ENCODE measurements around the gene LRFN5. TPM values are rescaled to one million over a fixed set of nuclear protein-coding genes. Genes with fewer than 3 reads are reported as not detected.

LRFN5 gene
- total and polyA plus RNA-seq, 2 experiments from 2014 or later, result 0.54 TPM

DNA sequence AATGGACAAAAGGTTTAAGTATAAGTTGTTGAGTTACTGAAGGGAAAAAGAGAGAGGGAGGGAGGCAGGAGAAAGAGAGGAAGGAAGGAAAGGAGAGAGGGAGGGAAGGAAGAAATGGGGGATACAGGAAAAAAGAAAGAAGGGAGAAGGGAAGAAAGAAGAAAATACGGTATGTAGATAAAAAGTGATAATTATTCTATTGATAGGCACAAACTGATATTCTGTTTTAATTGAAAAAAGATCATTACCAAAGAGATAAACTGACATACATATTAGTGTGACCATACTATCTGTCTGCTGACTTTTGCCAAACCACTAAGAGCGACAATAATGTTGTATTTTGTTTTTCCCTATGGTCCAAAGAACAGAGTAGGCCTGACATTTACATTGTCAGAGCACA, 154.5 kb downstream of the LRFN5 start:
- Histone ChIP-seq H3K4me3 (no peak overlapping the region), H4K20me1 (ENCODE audit: insufficient read depth) (no peaks in the 10 kb centered on the region), H2AFZ (no peak overlapping the region), H3K4me2 (ENCODE audit: unreplicated experiment) (no peak overlapping the region), H3K9me2 (ENCODE audit: insufficient read depth) (no peaks in the 10 kb centered on the region), H3K9me3 (ENCODE audit: low read depth) (no peaks in the 10 kb centered on the region), H3K4me1 (ENCODE audit: insufficient read depth) (no peaks in the 10 kb centered on the region), H3K27me3 (replicated peaks; ENCODE audit: insufficient read depth) (no peaks in the 10 kb centered on the region), H3K27ac (no peak overlapping the region), H3K9ac (no peak overlapping the region), H3F3A (ENCODE audit: insufficient read depth) (no peaks in the 10 kb centered on the region), H3K36me3 (ENCODE audit: low read depth) (no peaks in the 10 kb centered on the region), H3K79me2 (ENCODE audit: insufficient read depth) (no peaks in the 10 kb centered on the region)
- no peak for DNase-seq
- 84 to 89% methylated on average over 2 of the region's 2 CpGs for WGBS, 2 experiments (ENCODE audit: low coverage in 1 of 2, low lambda C conversion rate in 2 of 2, missing lambda C conversion rate in 2 of 2)
- TF ChIP-seq EZH2 (IDR thresholded peaks at IDR 0.05; ENCODE audit: insufficient read depth, poor library complexity, severe bottlenecking), result no peak
- no peak for TF ChIP-seq EZH2phosphoT487 (IDR thresholded peaks at IDR 0.05; ENCODE audit: insufficient read depth, low read depth)
- in situ Hi-C loops (cut with MboI), result no loop called here

DNA sequence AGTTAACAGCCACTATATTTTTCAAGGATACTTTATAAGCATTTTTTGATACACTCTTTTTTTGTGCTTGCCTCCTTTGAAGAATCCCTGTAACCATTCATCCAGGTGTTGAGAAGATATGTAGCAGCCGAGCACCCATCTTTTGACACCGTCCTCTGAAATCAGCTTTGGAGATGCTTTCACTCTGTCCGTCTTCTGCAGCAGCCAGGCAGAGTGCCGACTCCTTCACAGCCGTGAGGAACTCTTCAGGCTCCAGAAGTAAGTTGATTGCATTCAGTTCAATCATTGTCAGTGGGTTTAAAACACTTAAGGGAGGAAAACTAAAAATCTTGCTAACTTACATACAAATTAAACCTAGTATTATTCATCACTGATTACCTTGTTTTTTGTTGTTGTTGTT, 160.1 kb downstream of the LRFN5 start:
- H3K27ac ChIP-seq, result no peak overlapping the region
- no peaks in the 10 kb centered on the region for H3K79me2 ChIP-seq (ENCODE audit: insufficient read depth)
- H3K4me2 ChIP-seq (ENCODE audit: unreplicated experiment), result no peak overlapping the region
- H3F3A ChIP-seq (ENCODE audit: insufficient read depth), result no peaks in the 10 kb centered on the region
- H3K9ac ChIP-seq, result no peak overlapping the region
- in situ Hi-C loops (cut with MboI), result no loop called here
- no peaks in the 10 kb centered on the region for H3K4me1 ChIP-seq (ENCODE audit: insufficient read depth)
- H3K9me3 ChIP-seq (ENCODE audit: low read depth), result no peaks in the 10 kb centered on the region
- H2AFZ ChIP-seq, result no peak overlapping the region
- H3K9me2 ChIP-seq (ENCODE audit: insufficient read depth), result no peaks in the 10 kb centered on the region
- H3K4me3 ChIP-seq, result no peak overlapping the region
- no peaks in the 10 kb centered on the region for H4K20me1 ChIP-seq (ENCODE audit: insufficient read depth)
- H3K36me3 ChIP-seq (ENCODE audit: low read depth), result no peaks in the 10 kb centered on the region
- TF ChIP-seq EZH2 (IDR thresholded peaks at IDR 0.05; ENCODE audit: insufficient read depth, poor library complexity, severe bottlenecking) (no peak), EZH2phosphoT487 (IDR thresholded peaks at IDR 0.05; ENCODE audit: insufficient read depth, low read depth) (no peak)
- 52 to 59% methylated on average over 5 of the region's 5 CpGs for WGBS, 2 experiments (ENCODE audit: low coverage in 1 of 2, low lambda C conversion rate in 2 of 2, missing lambda C conversion rate in 2 of 2)
- DNase-seq, result no peak
- no peaks in the 10 kb centered on the region for H3K27me3 ChIP-seq (replicated peaks; ENCODE audit: insufficient read depth)

DNA sequence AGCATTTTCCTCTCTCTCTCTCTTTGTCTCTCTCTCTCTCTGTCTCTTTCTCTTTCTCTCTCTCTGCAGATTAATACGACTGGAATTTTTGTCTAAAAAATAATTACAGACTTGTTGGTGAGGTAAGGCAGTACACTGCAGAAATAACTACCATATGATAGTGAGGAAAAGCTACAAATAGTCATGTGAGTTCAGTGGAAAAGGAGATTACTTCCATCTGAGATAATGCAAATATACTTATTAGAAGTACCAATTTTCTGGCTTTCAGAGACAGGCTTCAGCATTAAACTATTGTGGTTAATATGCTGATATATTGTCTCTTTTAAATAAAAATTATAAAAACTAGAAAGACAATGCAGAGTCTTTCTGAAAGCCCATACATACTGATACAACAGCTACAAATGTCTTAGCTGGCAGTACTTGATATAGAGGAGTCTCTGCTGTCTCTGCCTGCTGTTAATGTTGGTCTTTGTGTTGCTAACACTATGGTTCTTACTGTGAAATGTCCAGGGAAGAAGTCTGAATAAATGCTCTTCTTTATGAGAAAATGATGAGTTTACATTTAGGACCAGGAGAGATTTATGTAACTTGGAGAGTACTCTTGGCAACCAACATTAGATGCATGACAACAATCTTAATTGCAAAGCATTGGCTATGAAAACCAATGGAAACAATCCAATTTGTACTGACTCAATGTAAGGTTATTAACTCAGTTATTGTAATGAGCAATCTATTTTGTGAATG, 167.0 kb downstream of the LRFN5 start:
- no peaks in the 10 kb centered on the region for H3K79me2 ChIP-seq (ENCODE audit: insufficient read depth)
- no peaks in the 10 kb centered on the region for H3K9me3 ChIP-seq (ENCODE audit: low read depth)
- 0 to 9% methylated on average over 1 of the region's 1 CpG for WGBS, 2 experiments (ENCODE audit: low coverage in 1 of 2, low lambda C conversion rate in 2 of 2, missing lambda C conversion rate in 2 of 2)
- no peaks in the 10 kb centered on the region for H3K27me3 ChIP-seq (replicated peaks; ENCODE audit: insufficient read depth)
- no peaks in the 10 kb centered on the region for H3F3A ChIP-seq (ENCODE audit: insufficient read depth)
- no peaks in the 10 kb centered on the region for H4K20me1 ChIP-seq (ENCODE audit: insufficient read depth)
- no peaks in the 10 kb centered on the region for H3K9me2 ChIP-seq (ENCODE audit: insufficient read depth)
- no peak for DNase-seq
- TF ChIP-seq EZH2phosphoT487 (IDR thresholded peaks at IDR 0.05; ENCODE audit: insufficient read depth, low read depth) (no peak), EZH2 (IDR thresholded peaks at IDR 0.05; ENCODE audit: insufficient read depth, poor library complexity, severe bottlenecking) (no peak)
- H3K9ac ChIP-seq, result no peak overlapping the region
- H3K27ac ChIP-seq, result no peak overlapping the region
- no peak overlapping the region for H2AFZ ChIP-seq
- no peak overlapping the region for H3K4me3 ChIP-seq
- H3K4me1 ChIP-seq (ENCODE audit: insufficient read depth), result no peaks in the 10 kb centered on the region
- no peaks in the 10 kb centered on the region for H3K36me3 ChIP-seq (ENCODE audit: low read depth)
- no peak overlapping the region for H3K4me2 ChIP-seq (ENCODE audit: unreplicated experiment)
- in situ Hi-C loops (cut with MboI), result no loop called here

DNA sequence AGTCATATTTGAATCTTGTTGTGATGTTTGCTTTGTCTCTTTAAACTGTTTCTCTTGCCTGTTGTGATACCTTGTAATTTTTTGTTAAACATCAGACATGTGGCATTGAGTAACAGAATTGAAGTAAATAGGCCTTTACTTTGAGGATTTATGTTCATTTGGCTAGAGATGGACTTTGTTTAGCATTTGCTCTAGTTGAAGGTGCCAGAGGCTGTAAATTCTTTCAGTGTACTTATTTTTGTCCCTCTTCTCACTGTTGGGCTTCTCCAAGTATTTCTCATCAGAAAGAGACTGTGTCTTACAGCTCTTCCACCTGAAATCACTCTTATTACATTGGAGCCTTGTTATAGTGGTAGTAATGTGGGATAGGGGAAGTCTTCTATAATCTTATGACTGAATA, 175.8 kb downstream of the LRFN5 start:
- Histone ChIP-seq H3K4me2 (ENCODE audit: unreplicated experiment) (no peak overlapping the region), H3K27me3 (replicated peaks; ENCODE audit: insufficient read depth) (no peaks in the 10 kb centered on the region), H3K36me3 (ENCODE audit: low read depth) (no peaks in the 10 kb centered on the region), H3K9me3 (ENCODE audit: low read depth) (no peaks in the 10 kb centered on the region), H3F3A (ENCODE audit: insufficient read depth) (no peaks in the 10 kb centered on the region), H3K79me2 (ENCODE audit: insufficient read depth) (no peaks in the 10 kb centered on the region), H4K20me1 (ENCODE audit: insufficient read depth) (no peaks in the 10 kb centered on the region), H3K9me2 (ENCODE audit: insufficient read depth) (no peaks in the 10 kb centered on the region; the same call in 1 of the 2 replicates), H3K4me3 (no peak overlapping the region), H3K4me1 (ENCODE audit: insufficient read depth) (no peaks in the 10 kb centered on the region), H3K27ac (no peak overlapping the region), H3K9ac (no peak overlapping the region), H2AFZ (no peak overlapping the region)
- in situ Hi-C loops (cut with MboI), result no loop called here
- TF ChIP-seq EZH2 (IDR thresholded peaks at IDR 0.05; ENCODE audit: insufficient read depth, poor library complexity, severe bottlenecking), result no peak
- TF ChIP-seq EZH2phosphoT487 (IDR thresholded peaks at IDR 0.05; ENCODE audit: insufficient read depth, low read depth), result no peak
- DNase-seq, result no peak
